Subcutaneous adipose tissue (tissue), 4 donors: ENCODE data around the gene SLC1A4. TPM values are rescaled to one million over a fixed set of nuclear protein-coding genes. Genes with fewer than 3 reads are reported as not detected.

Experiments
- total RNA-seq, 4 donors: library from RNA; depleted of rRNA; stranded (reverse); fragments of >200 nt; gene quantifications; one replicate each; pipeline ENCODE4 v1.1.0, GENCODE V29; 2016
- TF ChIP-seq, protein P1 (sequence below): fragments of 450-650 bp; IDR thresholded peaks from one replicate; pipeline ENCODE4 v1.5.1; 2016; ENCODE audit warnings: low read depth, mild to moderate bottlenecking, control low read depth, antibody characterized with exemption, moderate library complexity

Gene SLC1A4
- total RNA-seq, 4 donors from 2014 or later, result 2.6 to 15.5 (median 6.8) TPM

DNA sequence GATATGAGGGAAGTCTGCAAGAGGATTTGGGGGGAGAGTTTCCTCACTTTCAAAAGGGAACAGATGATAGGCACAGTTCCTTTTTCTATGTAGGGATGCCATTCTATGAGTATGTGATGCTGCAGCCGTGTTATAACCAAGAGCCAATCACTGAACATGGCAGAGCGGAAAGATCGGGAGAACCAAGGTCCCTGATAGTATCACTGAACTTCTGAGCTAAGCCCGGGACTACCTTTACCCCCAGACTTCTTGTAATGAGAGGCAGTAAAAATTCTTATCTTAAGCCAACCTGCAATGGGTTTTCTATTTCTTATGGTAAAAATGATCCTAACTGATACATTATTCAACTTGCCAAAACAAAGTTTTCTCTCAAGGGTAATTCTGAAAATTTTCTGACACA, 21.6 kb upstream of the SLC1A4 start:
- TF ChIP-seq, protein P1, sequence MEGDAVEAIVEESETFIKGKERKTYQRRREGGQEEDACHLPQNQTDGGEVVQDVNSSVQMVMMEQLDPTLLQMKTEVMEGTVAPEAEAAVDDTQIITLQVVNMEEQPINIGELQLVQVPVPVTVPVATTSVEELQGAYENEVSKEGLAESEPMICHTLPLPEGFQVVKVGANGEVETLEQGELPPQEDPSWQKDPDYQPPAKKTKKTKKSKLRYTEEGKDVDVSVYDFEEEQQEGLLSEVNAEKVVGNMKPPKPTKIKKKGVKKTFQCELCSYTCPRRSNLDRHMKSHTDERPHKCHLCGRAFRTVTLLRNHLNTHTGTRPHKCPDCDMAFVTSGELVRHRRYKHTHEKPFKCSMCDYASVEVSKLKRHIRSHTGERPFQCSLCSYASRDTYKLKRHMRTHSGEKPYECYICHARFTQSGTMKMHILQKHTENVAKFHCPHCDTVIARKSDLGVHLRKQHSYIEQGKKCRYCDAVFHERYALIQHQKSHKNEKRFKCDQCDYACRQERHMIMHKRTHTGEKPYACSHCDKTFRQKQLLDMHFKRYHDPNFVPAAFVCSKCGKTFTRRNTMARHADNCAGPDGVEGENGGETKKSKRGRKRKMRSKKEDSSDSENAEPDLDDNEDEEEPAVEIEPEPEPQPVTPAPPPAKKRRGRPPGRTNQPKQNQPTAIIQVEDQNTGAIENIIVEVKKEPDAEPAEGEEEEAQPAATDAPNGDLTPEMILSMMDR, result no peak

DNA sequence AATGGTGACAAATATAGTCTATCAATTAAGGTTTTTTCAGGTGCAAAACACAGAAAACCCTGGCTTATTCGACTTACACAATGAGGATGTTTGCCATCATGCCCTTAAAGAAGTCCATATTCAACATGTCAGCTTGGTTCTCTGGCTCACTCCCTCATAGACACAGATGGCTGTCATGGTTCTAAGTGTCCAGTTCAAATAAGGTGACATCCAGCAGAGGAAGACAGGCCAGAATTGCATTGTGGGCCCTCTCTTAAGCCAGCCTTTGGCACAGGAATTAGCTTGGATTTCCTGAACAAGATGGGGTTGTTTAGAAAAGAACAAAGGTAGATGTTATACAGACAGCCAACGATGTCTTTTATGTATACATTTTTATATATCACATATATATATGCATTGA, 18.7 kb upstream of the SLC1A4 start:
- TF ChIP-seq, protein P1, result no peak

DNA sequence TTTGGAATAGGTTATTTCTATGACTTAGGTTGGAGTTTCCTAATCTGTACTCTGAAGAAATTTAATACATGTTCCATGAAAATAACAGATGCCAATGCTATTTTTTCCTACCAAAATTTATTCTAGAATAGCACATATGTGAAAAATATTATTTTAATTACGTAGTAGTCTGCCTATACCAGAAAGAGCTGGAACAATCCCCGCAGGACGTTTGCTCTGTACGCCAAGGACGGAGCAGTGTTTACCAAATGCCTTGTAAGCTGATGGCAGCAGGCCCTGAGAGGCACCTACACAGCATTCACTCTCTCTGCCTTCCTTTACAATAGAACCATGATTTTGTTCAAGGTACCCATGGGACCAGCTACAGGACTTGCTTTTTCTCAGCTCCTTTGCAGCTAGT, 16.8 kb upstream of the SLC1A4 start:
- TF ChIP-seq, protein P1, result no peak

DNA sequence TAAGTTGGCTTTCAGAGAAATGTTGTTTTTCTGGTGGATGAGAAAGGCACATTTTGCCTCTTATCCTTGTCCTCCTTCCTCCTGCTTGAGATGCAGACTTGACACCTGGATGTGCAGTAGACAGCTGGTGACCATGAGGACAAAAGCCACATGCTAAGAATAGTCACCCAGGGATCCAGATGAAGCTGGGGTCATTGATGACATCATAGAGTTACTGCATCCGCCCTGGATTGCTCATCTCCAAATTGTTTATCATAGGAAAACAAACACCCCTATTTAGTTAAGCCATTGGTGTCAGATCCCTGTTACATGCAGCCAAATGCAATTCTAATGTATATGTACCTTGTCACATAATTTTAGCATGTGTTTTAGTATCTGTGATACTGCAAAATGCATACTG, 16.3 kb upstream of the SLC1A4 start:
- TF ChIP-seq, protein P1, result no peak

DNA sequence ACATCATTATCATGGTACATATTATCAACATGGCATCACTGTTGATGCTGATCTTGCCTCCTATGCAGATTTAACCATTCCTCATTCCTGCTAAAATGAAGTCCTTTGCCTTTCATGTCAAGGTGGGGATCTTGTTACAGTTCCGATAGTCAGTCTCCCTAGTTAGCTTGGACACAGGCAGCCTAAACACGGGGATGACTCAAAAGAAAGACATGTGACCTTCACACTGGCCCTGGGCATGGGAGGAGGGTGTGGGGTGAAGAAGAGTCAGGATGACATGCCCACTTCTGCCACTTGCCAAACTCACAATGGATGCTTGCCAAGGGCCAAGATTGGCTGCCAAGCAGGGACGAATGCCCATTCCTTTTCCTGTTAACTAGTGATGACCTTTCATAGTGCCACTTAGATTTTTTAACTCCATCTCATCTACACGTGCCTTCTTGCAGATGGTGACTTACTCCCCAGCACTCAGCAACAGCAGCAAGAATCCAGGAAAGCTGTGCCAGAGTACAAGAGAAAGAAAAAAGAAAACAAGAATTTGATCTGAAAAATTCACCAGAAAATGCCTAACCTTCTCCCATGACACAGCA, 13.9 kb upstream of the SLC1A4 start:
- TF ChIP-seq, protein P1, result no peak

DNA sequence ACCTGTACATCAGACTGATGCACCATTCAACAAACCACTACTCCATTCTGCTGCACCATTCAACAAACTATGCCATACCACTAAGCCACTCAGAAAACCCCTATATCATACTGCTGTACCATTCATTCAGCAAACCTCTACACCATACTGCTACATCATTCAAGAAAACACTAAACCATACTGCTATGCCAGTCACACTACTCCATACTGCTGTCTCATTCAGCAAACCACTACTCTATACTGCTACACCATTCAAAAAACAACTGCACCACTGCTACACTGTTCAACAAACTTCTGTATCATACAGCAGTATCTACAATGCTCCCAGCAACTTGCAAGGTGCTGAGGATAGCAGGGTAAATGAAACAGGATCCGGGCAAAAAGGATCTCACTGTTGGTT, 12.9 kb upstream of the SLC1A4 start:
- TF ChIP-seq, protein P1, result no peak

DNA sequence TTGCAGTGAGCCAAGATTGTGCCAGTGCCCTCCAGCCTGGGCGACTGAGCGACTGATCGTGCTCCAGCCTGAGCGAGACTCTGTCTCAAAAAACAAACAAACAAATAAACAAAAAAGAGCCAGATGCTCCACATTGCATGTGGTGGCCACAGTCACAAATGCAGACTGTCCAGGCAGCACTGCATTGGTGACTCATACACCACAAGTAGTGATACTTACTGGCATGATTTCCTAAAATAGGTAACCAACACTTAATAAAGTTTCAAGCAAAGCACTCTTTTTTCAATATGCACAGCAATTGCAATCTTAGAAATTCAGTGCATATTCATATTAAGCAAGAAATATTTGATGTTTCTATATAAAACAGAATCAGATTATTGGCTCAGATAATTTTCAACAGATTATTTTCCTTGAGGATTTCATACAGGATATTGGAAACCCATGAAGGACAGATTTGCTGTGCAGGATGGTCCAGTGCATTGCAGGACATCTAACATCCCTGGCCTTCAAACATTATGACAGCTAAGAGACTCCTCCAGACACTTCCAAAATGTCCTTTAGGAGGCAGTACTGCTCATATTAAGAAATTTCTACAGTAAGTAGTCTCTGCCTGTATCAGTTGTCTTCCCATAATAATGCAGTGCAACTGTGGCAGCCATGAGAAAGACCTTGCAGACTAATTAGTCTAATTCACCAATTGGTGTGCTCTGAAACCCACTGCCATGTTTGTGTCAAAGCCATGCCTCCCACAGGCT, 10.5 kb upstream of the SLC1A4 start:
- TF ChIP-seq, protein P1, result no peak
